ENCODE results near the gene SLC22A23.

DNA sequence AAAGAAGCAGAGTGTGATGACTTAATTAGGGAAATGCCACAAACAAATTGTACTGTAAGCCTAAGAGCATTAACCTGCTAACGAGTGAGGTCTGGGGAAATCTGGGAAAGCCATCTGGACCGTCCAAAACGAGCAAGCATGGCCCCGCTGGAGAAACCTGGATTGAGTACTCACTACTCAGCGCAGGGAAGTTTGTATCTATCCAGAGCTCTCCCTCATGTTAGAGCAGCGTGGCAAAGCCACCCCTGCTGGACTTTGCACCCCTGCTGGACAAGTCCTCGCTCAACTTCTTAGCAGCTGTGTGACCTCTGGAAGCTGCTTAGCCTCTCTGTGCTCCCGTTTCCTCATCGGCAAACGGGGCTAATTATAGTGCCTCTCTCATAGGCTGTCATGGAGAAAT, 160.8 kb downstream of the SLC22A23 start:
- TF ChIP-seq CTCF (IDR thresholded peaks at IDR 0.05): no peak
- no peak for TF ChIP-seq CREM (CRISPR knock-in tag; IDR thresholded peaks at IDR 0.05)
- TF ChIP-seq ZNF121 (CRISPR knock-in tag; IDR thresholded peaks at IDR 0.05): no peak
- TF ChIP-seq ZNF138 (CRISPR knock-in tag; conservative IDR thresholded peaks at IDR 0.05): no peak
- TF ChIP-seq ATF1 (CRISPR knock-in tag; IDR thresholded peaks at IDR 0.05): no peak
- no peak for TF ChIP-seq CREB1 (CRISPR knock-in tag; IDR thresholded peaks at IDR 0.05)
- TF ChIP-seq, protein P1, sequence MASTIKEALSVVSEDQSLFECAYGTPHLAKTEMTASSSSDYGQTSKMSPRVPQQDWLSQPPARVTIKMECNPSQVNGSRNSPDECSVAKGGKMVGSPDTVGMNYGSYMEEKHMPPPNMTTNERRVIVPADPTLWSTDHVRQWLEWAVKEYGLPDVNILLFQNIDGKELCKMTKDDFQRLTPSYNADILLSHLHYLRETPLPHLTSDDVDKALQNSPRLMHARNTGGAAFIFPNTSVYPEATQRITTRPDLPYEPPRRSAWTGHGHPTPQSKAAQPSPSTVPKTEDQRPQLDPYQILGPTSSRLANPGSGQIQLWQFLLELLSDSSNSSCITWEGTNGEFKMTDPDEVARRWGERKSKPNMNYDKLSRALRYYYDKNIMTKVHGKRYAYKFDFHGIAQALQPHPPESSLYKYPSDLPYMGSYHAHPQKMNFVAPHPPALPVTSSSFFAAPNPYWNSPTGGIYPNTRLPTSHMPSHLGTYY (CRISPR knock-in tag; IDR thresholded peaks at IDR 0.05): no peak
- TF ChIP-seq, protein P2, sequence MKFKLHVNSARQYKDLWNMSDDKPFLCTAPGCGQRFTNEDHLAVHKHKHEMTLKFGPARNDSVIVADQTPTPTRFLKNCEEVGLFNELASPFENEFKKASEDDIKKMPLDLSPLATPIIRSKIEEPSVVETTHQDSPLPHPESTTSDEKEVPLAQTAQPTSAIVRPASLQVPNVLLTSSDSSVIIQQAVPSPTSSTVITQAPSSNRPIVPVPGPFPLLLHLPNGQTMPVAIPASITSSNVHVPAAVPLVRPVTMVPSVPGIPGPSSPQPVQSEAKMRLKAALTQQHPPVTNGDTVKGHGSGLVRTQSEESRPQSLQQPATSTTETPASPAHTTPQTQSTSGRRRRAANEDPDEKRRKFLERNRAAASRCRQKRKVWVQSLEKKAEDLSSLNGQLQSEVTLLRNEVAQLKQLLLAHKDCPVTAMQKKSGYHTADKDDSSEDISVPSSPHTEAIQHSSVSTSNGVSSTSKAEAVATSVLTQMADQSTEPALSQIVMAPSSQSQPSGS (CRISPR knock-in tag; IDR thresholded peaks at IDR 0.05; ENCODE audit: borderline replicate concordance, low read depth): no peak
- TF ChIP-seq, protein P3, sequence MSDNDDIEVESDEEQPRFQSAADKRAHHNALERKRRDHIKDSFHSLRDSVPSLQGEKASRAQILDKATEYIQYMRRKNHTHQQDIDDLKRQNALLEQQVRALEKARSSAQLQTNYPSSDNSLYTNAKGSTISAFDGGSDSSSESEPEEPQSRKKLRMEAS (CRISPR knock-in tag; IDR thresholded peaks at IDR 0.05): no peak
- no peak for TF ChIP-seq NR2C2 (CRISPR knock-in tag; IDR thresholded peaks at IDR 0.05)
- TF ChIP-seq, protein P4, sequence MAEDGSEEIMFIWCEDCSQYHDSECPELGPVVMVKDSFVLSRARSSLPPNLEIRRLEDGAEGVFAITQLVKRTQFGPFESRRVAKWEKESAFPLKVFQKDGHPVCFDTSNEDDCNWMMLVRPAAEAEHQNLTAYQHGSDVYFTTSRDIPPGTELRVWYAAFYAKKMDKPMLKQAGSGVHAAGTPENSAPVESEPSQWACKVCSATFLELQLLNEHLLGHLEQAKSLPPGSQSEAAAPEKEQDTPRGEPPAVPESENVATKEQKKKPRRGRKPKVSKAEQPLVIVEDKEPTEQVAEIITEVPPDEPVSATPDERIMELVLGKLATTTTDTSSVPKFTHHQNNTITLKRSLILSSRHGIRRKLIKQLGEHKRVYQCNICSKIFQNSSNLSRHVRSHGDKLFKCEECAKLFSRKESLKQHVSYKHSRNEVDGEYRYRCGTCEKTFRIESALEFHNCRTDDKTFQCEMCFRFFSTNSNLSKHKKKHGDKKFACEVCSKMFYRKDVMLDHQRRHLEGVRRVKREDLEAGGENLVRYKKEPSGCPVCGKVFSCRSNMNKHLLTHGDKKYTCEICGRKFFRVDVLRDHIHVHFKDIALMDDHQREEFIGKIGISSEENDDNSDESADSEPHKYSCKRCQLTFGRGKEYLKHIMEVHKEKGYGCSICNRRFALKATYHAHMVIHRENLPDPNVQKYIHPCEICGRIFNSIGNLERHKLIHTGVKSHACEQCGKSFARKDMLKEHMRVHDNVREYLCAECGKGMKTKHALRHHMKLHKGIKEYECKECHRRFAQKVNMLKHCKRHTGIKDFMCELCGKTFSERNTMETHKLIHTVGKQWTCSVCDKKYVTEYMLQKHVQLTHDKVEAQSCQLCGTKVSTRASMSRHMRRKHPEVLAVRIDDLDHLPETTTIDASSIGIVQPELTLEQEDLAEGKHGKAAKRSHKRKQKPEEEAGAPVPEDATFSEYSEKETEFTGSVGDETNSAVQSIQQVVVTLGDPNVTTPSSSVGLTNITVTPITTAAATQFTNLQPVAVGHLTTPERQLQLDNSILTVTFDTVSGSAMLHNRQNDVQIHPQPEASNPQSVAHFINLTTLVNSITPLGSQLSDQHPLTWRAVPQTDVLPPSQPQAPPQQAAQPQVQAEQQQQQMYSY (CRISPR knock-in tag; IDR thresholded peaks at IDR 0.05): no peak
